Panc1 (cell line): Measurements from ENCODE around the gene DEPP1. TPM values are rescaled to one million over a fixed set of nuclear protein-coding genes. Genes with fewer than 3 reads are reported as not detected.
A peak's percentile ranks its signal among the peaks of the same experiment; 100 is the strongest.

ENCODE experiments used
- ATAC-seq: fragments of 200-7000 bp; cut with Tn5 transposase; 2 replicates; pipeline ENCODE4 v1.9.1; 2020; ENCODE audit warnings: mild to moderate bottlenecking, moderate library complexity
- BruUV-seq: library from RNA; stranded (reverse); fragments of 400-500 nt; replicated peaks from 2 replicates; lab custom pipeline; 2021; lab: Mats Ljungman, UMichigan
- CTCF ChIA-PET: fragments of 300-600 bp; sonication (Branson Sonifier 250); formaldehyde crosslinking; loops from one replicate; lab custom pipeline; 2022; ENCODE audit warnings: antibody characterized with exemption; lab: Charles Lee
- POLR2A ChIA-PET: fragments of 300-600 bp; sonication (Branson Sonifier 250); formaldehyde crosslinking; loops from one replicate; lab custom pipeline; 2022; ENCODE audit warnings: antibody characterized with exemption; lab: Charles Lee
- DNase-seq: peaks from one replicate; pipeline ENCODE4 v3.0.0-alpha.2; 2010; ENCODE audit warnings: low read depth, low spot score
- H3K27ac ChIP-seq: 2 replicates; pipeline ENCODE4 v1.5.1; 2011; ENCODE audit warnings: mild to moderate bottlenecking, low read length, inconsistent platforms
- H3K27me3 ChIP-seq: fragments of 200-500 bp; sonication (Bioruptor generic); 2 replicates; pipeline ENCODE4 v1.6.0; 2014; ENCODE audit warnings: low read length, inconsistent platforms; ENCODE audit not compliant: control insufficient read depth, insufficient read depth
- H3K36me3 ChIP-seq: fragments of 200-500 bp; sonication (Bioruptor generic); 2 replicates; pipeline ENCODE4 v1.5.1; 2014; ENCODE audit warnings: inconsistent platforms, mild to moderate bottlenecking, low read length, moderate library complexity; ENCODE audit not compliant: control insufficient read depth, insufficient read depth
- H3K4me1 ChIP-seq: 2 replicates; pipeline ENCODE4 v1.5.1; 2011; ENCODE audit warnings: inconsistent platforms, mild to moderate bottlenecking, low read length, moderate library complexity; ENCODE audit not compliant: control insufficient read depth, insufficient read depth
- H3K4me3 ChIP-seq, 2 experiments: 2 replicates each; pipeline ENCODE4 v1.5.1; 2011 to 2012; ENCODE audit warnings: low read depth in 2 of 2, low read length in 2 of 2, mild to moderate bottlenecking in 2 of 2, inconsistent platforms in 1 of 2, moderate library complexity in 1 of 2
- H3K9me3 ChIP-seq: fragments of 200-500 bp; sonication (Bioruptor generic); 2 replicates; pipeline ENCODE4 v1.5.1; 2014; ENCODE audit warnings: low read depth, mild to moderate bottlenecking, inconsistent platforms, low read length, moderate library complexity; ENCODE audit not compliant: control insufficient read depth, insufficient read depth
- POLR2AphosphoS5 ChIP-seq: IDR thresholded peaks from 2 replicates; pipeline ENCODE4 v1.6.1; 2012; ENCODE audit warnings: mild to moderate bottlenecking, low read depth, low read length, moderate library complexity
- SIN3A ChIP-seq: IDR thresholded peaks from 2 replicates; pipeline ENCODE4 v1.6.1; 2012; ENCODE audit warnings: low read depth, mild to moderate bottlenecking, low read length, moderate library complexity, borderline replicate concordance; ENCODE audit not compliant: insufficient read depth
- TCF7L2 ChIP-seq: IDR thresholded peaks from 2 replicates; pipeline ENCODE4 v1.6.1; 2011; ENCODE audit warnings: mild to moderate bottlenecking, low read depth, low read length, inconsistent platforms
- in situ Hi-C: cut with HindIII; loops from 2 replicates; pipeline ENCODE4 v1.10.0; 2016; ENCODE audit warnings: low sequenced_read_pairs, low pct_unique_long_range_greater_than_20kb
- intact Hi-C: fragments of 100-400 bp; cut with micrococcal nuclease; formaldehyde crosslinking; loops from one replicate; pipeline ENCODE4 v1.10.0; 2022; ENCODE audit not compliant: unreplicated experiment
- total RNA-seq: library from RNA; stranded (reverse); gene quantifications from one replicate; pipeline ENCODE4 v1.2.1, GENCODE V29; 2021; ENCODE audit not compliant: unreplicated experiment
- TF ChIP-seq, protein P1 (sequence below): fragments of 450-650 bp; IDR thresholded peaks from 2 replicates; pipeline ENCODE4 v1.5.1; 2017; ENCODE audit warnings: mild to moderate bottlenecking
- TF ChIP-seq, protein P2 (sequence below), 2 experiments: IDR thresholded peaks; 2 replicates each; pipeline ENCODE4 v1.6.1; 2011 to 2012; ENCODE audit warnings: low read depth in 2 of 2, control low read depth in 1 of 2, low read length in 1 of 2, mild to moderate bottlenecking in 1 of 2, moderate library complexity in 1 of 2; ENCODE audit not compliant: insufficient read depth in 1 of 2

DEPP1 gene
- total RNA-seq, 1 experiment from 2014 or later, result 16.6 TPM

DNA sequence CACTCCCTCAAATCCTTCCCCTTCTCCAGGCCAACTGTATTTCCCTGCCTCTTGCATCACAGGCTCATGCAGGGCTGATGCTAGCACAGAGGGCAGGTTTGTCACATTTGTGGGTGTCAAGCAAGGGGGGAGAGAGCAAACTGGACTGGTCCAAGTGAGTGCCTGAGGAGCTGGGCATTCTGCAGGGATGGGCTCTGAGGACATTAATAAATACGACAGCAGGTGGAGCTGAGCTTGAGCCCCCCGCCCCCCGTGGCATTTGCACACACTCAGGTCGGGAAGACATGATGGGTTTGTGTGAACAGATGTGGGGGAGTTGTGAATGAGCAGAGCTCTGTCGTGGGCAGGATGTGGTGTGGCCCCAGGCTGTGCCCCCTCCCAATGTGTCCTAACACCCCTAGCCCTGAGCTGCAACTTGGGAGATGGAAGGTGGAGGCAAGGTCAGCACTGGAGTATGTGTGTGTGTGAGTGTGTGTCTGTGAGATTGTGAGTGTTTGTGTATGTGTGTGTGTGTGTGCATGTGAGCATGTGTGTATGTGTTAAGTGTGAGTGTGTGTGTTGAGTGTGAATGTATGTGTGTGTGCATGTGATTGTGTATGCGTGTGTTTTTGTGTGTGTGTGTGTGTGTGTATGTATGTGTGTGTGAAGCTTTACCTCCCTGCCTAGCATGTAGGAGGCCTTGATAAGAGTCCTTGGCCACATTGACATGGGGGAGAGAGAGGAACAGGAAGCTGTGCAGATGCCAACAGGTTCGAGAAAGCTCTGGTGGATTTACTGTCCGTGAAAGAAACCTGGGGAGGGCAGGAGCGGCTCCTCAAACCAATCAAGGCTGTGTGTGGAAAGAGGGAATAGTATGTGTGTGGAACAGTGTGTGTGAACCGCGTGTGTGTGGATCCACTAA is 9.9 kb downstream of the DEPP1 start:
- in situ Hi-C loops, result no loop called here
- H3K4me1 ChIP-seq, result peaks cover 32% of the 10 kb centered on the region

GRCh38 chr10:44968091-44968490 is 10.5 kb downstream of the DEPP1 start:
- POLR2A ChIA-PET, result no interaction called here
- Histone ChIP-seq H3K4me1 (peaks cover 35% of the 10 kb centered on the region), H3K36me3 (no peaks in the 10 kb centered on the region), H3K27ac (0 out of 2 replicates have a peak overlapping the region, but pooled peaks have one; percentile 31), H3K9me3 (no peaks in the 10 kb centered on the region), H3K27me3 (no peaks in the 10 kb centered on the region), H3K4me3 (no peak overlapping the region)
- CTCF ChIA-PET, result interaction anchor here (0.6 kb wide), 1 partner anchor 619 kb away, joined by 3 read pairs; no protein-coding TSS in a partner anchor
- in situ Hi-C loops (no loop called here), intact Hi-C loops (no loop called here)
- DNase-seq (no peak), ATAC-seq (no peak)
- TF ChIP-seq TCF7L2 (no peak), POLR2AphosphoS5 (no peak), SIN3A (no peak)
- TF ChIP-seq, protein P1, sequence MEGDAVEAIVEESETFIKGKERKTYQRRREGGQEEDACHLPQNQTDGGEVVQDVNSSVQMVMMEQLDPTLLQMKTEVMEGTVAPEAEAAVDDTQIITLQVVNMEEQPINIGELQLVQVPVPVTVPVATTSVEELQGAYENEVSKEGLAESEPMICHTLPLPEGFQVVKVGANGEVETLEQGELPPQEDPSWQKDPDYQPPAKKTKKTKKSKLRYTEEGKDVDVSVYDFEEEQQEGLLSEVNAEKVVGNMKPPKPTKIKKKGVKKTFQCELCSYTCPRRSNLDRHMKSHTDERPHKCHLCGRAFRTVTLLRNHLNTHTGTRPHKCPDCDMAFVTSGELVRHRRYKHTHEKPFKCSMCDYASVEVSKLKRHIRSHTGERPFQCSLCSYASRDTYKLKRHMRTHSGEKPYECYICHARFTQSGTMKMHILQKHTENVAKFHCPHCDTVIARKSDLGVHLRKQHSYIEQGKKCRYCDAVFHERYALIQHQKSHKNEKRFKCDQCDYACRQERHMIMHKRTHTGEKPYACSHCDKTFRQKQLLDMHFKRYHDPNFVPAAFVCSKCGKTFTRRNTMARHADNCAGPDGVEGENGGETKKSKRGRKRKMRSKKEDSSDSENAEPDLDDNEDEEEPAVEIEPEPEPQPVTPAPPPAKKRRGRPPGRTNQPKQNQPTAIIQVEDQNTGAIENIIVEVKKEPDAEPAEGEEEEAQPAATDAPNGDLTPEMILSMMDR, result no peak
- TF ChIP-seq, protein P2, sequence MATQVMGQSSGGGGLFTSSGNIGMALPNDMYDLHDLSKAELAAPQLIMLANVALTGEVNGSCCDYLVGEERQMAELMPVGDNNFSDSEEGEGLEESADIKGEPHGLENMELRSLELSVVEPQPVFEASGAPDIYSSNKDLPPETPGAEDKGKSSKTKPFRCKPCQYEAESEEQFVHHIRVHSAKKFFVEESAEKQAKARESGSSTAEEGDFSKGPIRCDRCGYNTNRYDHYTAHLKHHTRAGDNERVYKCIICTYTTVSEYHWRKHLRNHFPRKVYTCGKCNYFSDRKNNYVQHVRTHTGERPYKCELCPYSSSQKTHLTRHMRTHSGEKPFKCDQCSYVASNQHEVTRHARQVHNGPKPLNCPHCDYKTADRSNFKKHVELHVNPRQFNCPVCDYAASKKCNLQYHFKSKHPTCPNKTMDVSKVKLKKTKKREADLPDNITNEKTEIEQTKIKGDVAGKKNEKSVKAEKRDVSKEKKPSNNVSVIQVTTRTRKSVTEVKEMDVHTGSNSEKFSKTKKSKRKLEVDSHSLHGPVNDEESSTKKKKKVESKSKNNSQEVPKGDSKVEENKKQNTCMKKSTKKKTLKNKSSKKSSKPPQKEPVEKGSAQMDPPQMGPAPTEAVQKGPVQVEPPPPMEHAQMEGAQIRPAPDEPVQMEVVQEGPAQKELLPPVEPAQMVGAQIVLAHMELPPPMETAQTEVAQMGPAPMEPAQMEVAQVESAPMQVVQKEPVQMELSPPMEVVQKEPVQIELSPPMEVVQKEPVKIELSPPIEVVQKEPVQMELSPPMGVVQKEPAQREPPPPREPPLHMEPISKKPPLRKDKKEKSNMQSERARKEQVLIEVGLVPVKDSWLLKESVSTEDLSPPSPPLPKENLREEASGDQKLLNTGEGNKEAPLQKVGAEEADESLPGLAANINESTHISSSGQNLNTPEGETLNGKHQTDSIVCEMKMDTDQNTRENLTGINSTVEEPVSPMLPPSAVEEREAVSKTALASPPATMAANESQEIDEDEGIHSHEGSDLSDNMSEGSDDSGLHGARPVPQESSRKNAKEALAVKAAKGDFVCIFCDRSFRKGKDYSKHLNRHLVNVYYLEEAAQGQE (IDR thresholded peaks at IDR 0.05; ENCODE audit: insufficient read depth in 1 of 2, low read depth in 2 of 2, low read length in 1 of 2), result no peak
- BruUV-seq, result no TSS peak

More for the DNA sequence above, 9.9 kb downstream of the DEPP1 start:
- BruUV-seq, result no TSS peak
- Histone ChIP-seq H3K36me3 (no peaks in the 10 kb centered on the region), H3K4me3 (no peak overlapping the region), H3K27me3 (no peaks in the 10 kb centered on the region), H3K27ac (no peak overlapping the region), H3K9me3 (no peaks in the 10 kb centered on the region)
- intact Hi-C loops, result no loop called here
- no peak for ATAC-seq
- TF ChIP-seq, protein P2 (IDR thresholded peaks at IDR 0.05; ENCODE audit: insufficient read depth in 1 of 2, low read depth in 2 of 2, low read length in 1 of 2), result no peak
- TF ChIP-seq SIN3A (no peak), POLR2AphosphoS5 (no peak), TCF7L2 (no peak)
- TF ChIP-seq, protein P1, result no peak
- no peak for DNase-seq
- ChIA-PET CTCF (no interaction called here), POLR2A (no interaction called here)
